Vagina (tissue), 2 donors: ENCODE results near the gene CALN1. TPM values are rescaled to one million over a fixed set of nuclear protein-coding genes. Genes with fewer than 3 reads are reported as not detected.
A peak's percentile ranks its signal among the peaks of the same experiment; 100 is the strongest.

Experiments used
- DNase-seq, 2 donors: peaks; one replicate each; pipeline ENCODE4 v3.0.0-alpha.2; 2017; ENCODE audit errors: extremely low spot score in 2 of 2
- H3K27ac ChIP-seq: fragments of 200-600 bp; sonication (generic); one replicate; pipeline ENCODE4 v1.5.1; 2019
- H3K27me3 ChIP-seq: fragments of 200-600 bp; sonication (generic); one replicate; pipeline ENCODE4 v1.5.1; 2019
- H3K36me3 ChIP-seq, 2 donors: fragments of 200-600 bp; sonication (generic); one replicate each; pipeline ENCODE4 v1.5.1; 2017 to 2019
- H3K4me1 ChIP-seq: fragments of 200-600 bp; sonication (generic); one replicate; pipeline ENCODE4 v1.5.1; 2019
- H3K4me3 ChIP-seq, 2 donors: fragments of 200-600 bp; sonication (generic); 1 replicate in 1 of 2; 2 replicates in 1 of 2; pipeline ENCODE4 v1.5.1; 2016 to 2019
- H3K9me3 ChIP-seq: fragments of 200-600 bp; sonication (generic); one replicate; pipeline ENCODE4 v1.5.1; 2019
- POLR2A ChIP-seq, 2 donors: fragments of 450-650 bp; IDR thresholded peaks; one replicate each; pipeline ENCODE4 v1.6.1; 2017; ENCODE audit warnings: antibody characterized with exemption in 2 of 2, mild to moderate bottlenecking in 2 of 2, moderate library complexity in 2 of 2
- POLR2AphosphoS5 ChIP-seq, 2 donors: sonication (generic); formaldehyde crosslinking; IDR thresholded peaks; one replicate each; pipeline ENCODE4 v1.9.0; 2017; ENCODE audit warnings: antibody characterized with exemption in 2 of 2, mild to moderate bottlenecking in 2 of 2, low read depth in 1 of 2; ENCODE audit not compliant: insufficient read depth in 1 of 2
- intact Hi-C: fragments of 100-400 bp; cut with DNase I; formaldehyde crosslinking; loops from one replicate; pipeline ENCODE4 v1.15.1; 2023
- total RNA-seq: library from RNA; depleted of rRNA; stranded (reverse); fragments of >200 nt; gene quantifications from one replicate; pipeline ENCODE4 v1.2.3, GENCODE V29; 2016
- TF ChIP-seq, protein P1 (sequence below), 3 experiments: fragments of 450-650 bp in 2 of 3; fragments of 200-600 bp in 1 of 3; sonication (generic) in 1 of 3; IDR thresholded peaks; one replicate each; pipeline ENCODE4 v1.5.1; 2017 to 2019; ENCODE audit warnings: antibody characterized with exemption in 3 of 3, mild to moderate bottlenecking in 2 of 3, moderate library complexity in 2 of 3

CALN1 gene
- total RNA-seq, 1 donor from 2014 or later = 6.9 TPM

DNA sequence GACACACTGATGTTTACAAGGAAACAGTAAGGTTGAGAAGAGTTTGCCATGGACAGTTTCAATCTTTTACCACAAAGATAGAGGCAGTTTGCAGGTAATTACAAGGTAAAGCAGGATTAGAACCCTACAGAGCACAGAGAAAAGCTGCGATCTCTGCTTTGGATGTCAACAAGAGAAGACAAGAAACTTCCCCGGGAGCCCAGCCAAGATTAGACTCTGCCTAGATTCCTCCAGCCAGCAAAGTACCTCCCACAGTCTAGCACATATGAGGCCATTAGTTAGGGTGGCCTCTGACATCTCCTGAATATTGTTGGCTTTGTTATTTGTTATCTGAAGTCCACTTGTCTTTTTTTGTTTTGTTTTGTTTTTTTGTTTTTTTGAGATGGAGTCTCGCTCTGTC is 178.1 kb downstream of the CALN1 start:
- no peaks in the 10 kb centered on the region for H3K36me3 ChIP-seq
- intact Hi-C loops = no loop called here
- no peak overlapping the region for H3K4me3 ChIP-seq
- H3K27ac ChIP-seq = peak overlapping the region; percentile 38
- H3K9me3 ChIP-seq = no peaks in the 10 kb centered on the region
- no peaks in the 10 kb centered on the region for H3K27me3 ChIP-seq
- H3K4me1 ChIP-seq = peaks cover 5% of the 10 kb centered on the region
- no peak for DNase-seq
- TF ChIP-seq POLR2A (IDR thresholded peaks at IDR 0.05) = no peak
- TF ChIP-seq, protein P1, sequence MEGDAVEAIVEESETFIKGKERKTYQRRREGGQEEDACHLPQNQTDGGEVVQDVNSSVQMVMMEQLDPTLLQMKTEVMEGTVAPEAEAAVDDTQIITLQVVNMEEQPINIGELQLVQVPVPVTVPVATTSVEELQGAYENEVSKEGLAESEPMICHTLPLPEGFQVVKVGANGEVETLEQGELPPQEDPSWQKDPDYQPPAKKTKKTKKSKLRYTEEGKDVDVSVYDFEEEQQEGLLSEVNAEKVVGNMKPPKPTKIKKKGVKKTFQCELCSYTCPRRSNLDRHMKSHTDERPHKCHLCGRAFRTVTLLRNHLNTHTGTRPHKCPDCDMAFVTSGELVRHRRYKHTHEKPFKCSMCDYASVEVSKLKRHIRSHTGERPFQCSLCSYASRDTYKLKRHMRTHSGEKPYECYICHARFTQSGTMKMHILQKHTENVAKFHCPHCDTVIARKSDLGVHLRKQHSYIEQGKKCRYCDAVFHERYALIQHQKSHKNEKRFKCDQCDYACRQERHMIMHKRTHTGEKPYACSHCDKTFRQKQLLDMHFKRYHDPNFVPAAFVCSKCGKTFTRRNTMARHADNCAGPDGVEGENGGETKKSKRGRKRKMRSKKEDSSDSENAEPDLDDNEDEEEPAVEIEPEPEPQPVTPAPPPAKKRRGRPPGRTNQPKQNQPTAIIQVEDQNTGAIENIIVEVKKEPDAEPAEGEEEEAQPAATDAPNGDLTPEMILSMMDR (IDR thresholded peaks at IDR 0.05) = no peak
- no peak for TF ChIP-seq POLR2AphosphoS5 (IDR thresholded peaks at IDR 0.05; ENCODE audit: insufficient read depth in 1 of 2, low read depth in 1 of 2)

DNA sequence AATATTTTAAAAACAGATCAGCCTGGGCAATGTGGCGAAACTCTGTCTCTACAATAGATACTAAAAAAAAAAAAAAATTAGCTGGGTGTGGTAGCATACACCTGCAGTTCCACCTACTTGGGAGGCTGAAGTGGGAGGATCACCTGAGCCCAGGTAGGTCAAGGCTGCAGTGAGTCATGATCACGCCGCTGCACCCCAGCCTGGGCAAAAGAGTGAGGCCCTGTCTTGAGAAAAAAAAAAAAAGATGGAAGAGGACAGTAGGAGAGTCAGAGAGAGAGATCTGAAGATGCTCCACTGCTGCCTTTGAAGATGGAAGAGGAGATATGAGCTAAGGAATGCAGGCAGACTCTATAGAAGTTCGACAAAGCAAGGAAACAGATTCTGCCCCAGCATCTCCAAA is 181.9 kb downstream of the CALN1 start:
- H3K36me3 ChIP-seq = no peaks in the 10 kb centered on the region
- no peak overlapping the region for H3K4me3 ChIP-seq
- TF ChIP-seq POLR2A (IDR thresholded peaks at IDR 0.05) (no peak), POLR2AphosphoS5 (IDR thresholded peaks at IDR 0.05; ENCODE audit: insufficient read depth in 1 of 2, low read depth in 1 of 2) (no peak)
- TF ChIP-seq, protein P1 (IDR thresholded peaks at IDR 0.05) = no peak
- H3K27ac ChIP-seq = no peak overlapping the region
- intact Hi-C loops = no loop called here
- no peaks in the 10 kb centered on the region for H3K27me3 ChIP-seq
- no peaks in the 10 kb centered on the region for H3K9me3 ChIP-seq
- DNase-seq = no peak
- peaks cover 5% of the 10 kb centered on the region for H3K4me1 ChIP-seq

DNA sequence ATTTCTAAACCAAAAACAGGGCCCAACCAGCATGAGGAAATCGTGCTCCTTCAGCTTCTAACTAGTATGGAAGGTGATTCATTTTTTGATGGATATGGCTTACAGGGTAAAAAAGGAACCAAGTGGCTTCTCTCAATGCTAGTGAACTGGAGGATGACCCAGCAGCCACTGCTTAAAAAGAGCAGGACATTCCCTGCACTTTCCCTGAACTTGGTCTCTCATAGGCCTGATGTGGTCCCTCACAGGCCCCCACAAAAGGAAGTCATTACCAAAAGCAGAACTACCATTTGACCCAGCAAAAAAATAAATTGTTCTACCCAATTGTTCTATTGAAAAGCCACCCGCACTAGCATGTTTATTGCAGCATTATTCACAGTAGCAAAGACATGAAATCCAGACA is 188.8 kb downstream of the CALN1 start:
- intact Hi-C loops = no loop called here
- TF ChIP-seq POLR2A (IDR thresholded peaks at IDR 0.05) (no peak), POLR2AphosphoS5 (IDR thresholded peaks at IDR 0.05; ENCODE audit: insufficient read depth in 1 of 2, low read depth in 1 of 2) (no peak)
- TF ChIP-seq, protein P1 (IDR thresholded peaks at IDR 0.05) = no peak
- Histone ChIP-seq H3K27me3 (no peaks in the 10 kb centered on the region), H3K4me3 (no peak overlapping the region), H3K27ac (no peak overlapping the region), H3K4me1 (no peaks in the 10 kb centered on the region), H3K36me3 (no peaks in the 10 kb centered on the region), H3K9me3 (no peaks in the 10 kb centered on the region)
- no peak for DNase-seq

DNA sequence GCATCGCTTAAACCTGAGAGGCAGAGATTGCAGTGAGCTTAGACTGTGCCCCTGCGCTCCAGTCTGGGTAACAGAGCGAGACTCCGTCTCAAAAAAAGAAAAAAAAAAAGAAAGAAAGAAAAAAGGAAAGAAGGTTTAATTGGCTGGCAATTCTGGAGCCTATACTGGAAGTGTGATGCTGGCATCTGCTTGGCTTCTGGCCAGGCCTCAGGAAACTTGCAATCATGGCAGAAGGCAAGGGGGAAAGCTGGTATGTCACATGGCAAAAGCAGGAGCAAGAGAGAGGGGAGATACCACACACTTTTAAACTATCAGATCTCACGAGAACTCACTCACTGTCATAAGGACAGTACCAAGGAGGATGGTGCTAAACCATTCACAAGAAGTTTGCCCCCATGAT is 190.0 kb downstream of the CALN1 start:
- TF ChIP-seq POLR2AphosphoS5 (IDR thresholded peaks at IDR 0.05; ENCODE audit: insufficient read depth in 1 of 2, low read depth in 1 of 2) (no peak), POLR2A (IDR thresholded peaks at IDR 0.05) (no peak)
- TF ChIP-seq, protein P1 (IDR thresholded peaks at IDR 0.05) = no peak
- intact Hi-C loops = no loop called here
- Histone ChIP-seq H3K9me3 (no peaks in the 10 kb centered on the region), H3K27ac (no peak overlapping the region), H3K4me3 (no peak overlapping the region), H3K27me3 (no peaks in the 10 kb centered on the region), H3K4me1 (peaks cover 7% of the 10 kb centered on the region), H3K36me3 (no peaks in the 10 kb centered on the region)
- peak in 1 of 2 donors; percentile 56 for DNase-seq

DNA sequence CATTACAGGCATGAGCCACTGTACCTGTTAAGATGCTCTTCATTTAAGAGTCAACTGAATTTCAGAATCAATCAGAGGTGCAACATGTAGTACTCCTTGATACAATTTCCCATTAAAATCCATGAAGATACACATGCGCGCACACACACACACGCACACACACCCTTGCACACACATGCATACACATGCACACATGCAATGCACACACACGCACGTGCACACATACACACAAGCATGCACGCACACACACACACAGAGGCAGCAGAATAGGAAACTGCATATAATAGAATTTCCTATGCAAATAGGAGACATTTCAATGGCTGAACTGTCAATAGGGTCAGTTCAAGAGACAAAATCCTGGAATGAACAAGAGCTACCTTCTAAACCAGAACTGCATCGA is 192.6 kb downstream of the CALN1 start:
- Histone ChIP-seq H3K27ac (no peak overlapping the region), H3K4me3 (no peak overlapping the region), H3K9me3 (no peaks in the 10 kb centered on the region), H3K27me3 (no peaks in the 10 kb centered on the region), H3K36me3 (no peaks in the 10 kb centered on the region), H3K4me1 (peaks cover 16% of the 10 kb centered on the region)
- TF ChIP-seq, protein P1 (IDR thresholded peaks at IDR 0.05) = no peak
- TF ChIP-seq POLR2A (IDR thresholded peaks at IDR 0.05) (no peak), POLR2AphosphoS5 (IDR thresholded peaks at IDR 0.05; ENCODE audit: insufficient read depth in 1 of 2, low read depth in 1 of 2) (no peak)
- intact Hi-C loops = no loop called here
- DNase-seq = peak in 1 of 2 donors; percentile 27
